K562 (cell line): ENCODE results near the gene LRRC3C. TPM values are rescaled to one million over a fixed set of nuclear protein-coding genes. Genes with fewer than 3 reads are reported as not detected.
A peak's percentile ranks its signal among the peaks of the same experiment; 100 is the strongest.

Source experiments
- ASH1L ChIP-seq: fragments of 450-650 bp; IDR thresholded peaks from 2 replicates; pipeline ENCODE4 v1.6.1; 2018; ENCODE audit warnings: borderline replicate concordance, mild to moderate bottlenecking, low read depth; ENCODE audit not compliant: partially characterized antibody
- BHLHE40 ChIP-seq: IDR thresholded peaks from 2 replicates; pipeline ENCODE4 v1.6.1; 2011; ENCODE audit warnings: low read length, improper control_type of control experiment
- BMI1 ChIP-seq: fragments of 150-350 bp; IDR thresholded peaks from 2 replicates; pipeline ENCODE4 v1.6.1; 2014; ENCODE audit warnings: low read length
- CSDE1 ChIP-seq, 2 experiments: fragments of 450-650 bp; IDR thresholded peaks; 2 replicates each; pipeline ENCODE4 v1.6.1; 2016; ENCODE audit warnings: mild to moderate bottlenecking in 1 of 2
- CXXC5 ChIP-seq: fragments of 250-450 bp; sonication (Bioruptor Pico); IDR thresholded peaks from 2 replicates; pipeline ENCODE4 v1.8.0; 2022; ENCODE audit warnings: inconsistent platforms, mild to moderate bottlenecking, moderate library complexity
- EGR1 ChIP-seq: fragments of 450-650 bp; conservative IDR thresholded peaks from 2 replicates; pipeline ENCODE4 v1.6.1; 2017; ENCODE audit warnings: mild to moderate bottlenecking
- HLTF ChIP-seq: fragments of 450-650 bp; IDR thresholded peaks from 2 replicates; pipeline ENCODE4 v1.6.1; 2016
- HOMEZ ChIP-seq: fragments of 250-450 bp; sonication (Bioruptor Pico); IDR thresholded peaks from 2 replicates; pipeline ENCODE4 v1.4.0; 2020; ENCODE audit warnings: mild to moderate bottlenecking, moderate library complexity
- IFI16 ChIP-seq: fragments of 250-450 bp; sonication (Bioruptor Pico); IDR thresholded peaks from 2 replicates; pipeline ENCODE4 v2.1.2; 2022; ENCODE audit warnings: mild to moderate bottlenecking, inconsistent platforms
- KLF16 ChIP-seq: IDR thresholded peaks from 2 replicates; pipeline ENCODE4 v1.6.1; 2016; ENCODE audit warnings: antibody characterized with exemption
- NEUROD1 ChIP-seq: fragments of 150-350 bp; IDR thresholded peaks from 2 replicates; pipeline ENCODE4 v1.6.1; 2014; ENCODE audit warnings: borderline replicate concordance, low read length, low read depth; ENCODE audit not compliant: partially characterized antibody
- PREB ChIP-seq: sonication (generic); formaldehyde crosslinking; IDR thresholded peaks from 2 replicates; pipeline ENCODE4 v1.8.1; 2023; ENCODE audit warnings: mild to moderate bottlenecking, missing genetic modification reagents
- SMARCA4 ChIP-seq: fragments of 450-650 bp; IDR thresholded peaks from 2 replicates; pipeline ENCODE4 v1.6.1; 2016
- SMC3 ChIP-seq: conservative IDR thresholded peaks from 2 replicates; pipeline ENCODE4 v1.6.1; 2011; ENCODE audit warnings: low read depth, low read length, improper control_type of control experiment; ENCODE audit not compliant: insufficient read depth
- ZNF175 ChIP-seq: fragments of 200-800 bp; sonication (Bioruptor generic); IDR thresholded peaks from 2 replicates; pipeline ENCODE4 v1.6.1; 2016; ENCODE audit warnings: low read depth, mild to moderate bottlenecking, missing genetic modification characterization, missing compliant biosample characterization
- ZNF407 ChIP-seq: fragments of 450-650 bp; IDR thresholded peaks from 2 replicates; pipeline ENCODE4 v1.6.1; 2016; ENCODE audit warnings: low read depth
- ZNF408 ChIP-seq: fragments of 250-450 bp; sonication (Bioruptor Pico); IDR thresholded peaks from 2 replicates; pipeline ENCODE4 v1.4.0; 2020; ENCODE audit warnings: low read depth, mild to moderate bottlenecking, moderate library complexity
- ZNF561 ChIP-seq: fragments of 450-650 bp; formaldehyde crosslinking; conservative IDR thresholded peaks from 2 replicates; pipeline ENCODE4 v1.4.0; 2020; ENCODE audit warnings: mild to moderate bottlenecking, moderate library complexity
- ZNF764 ChIP-seq: fragments of 250-450 bp; sonication (Bioruptor Pico); IDR thresholded peaks from 2 replicates; pipeline ENCODE4 v1.4.0; 2020; ENCODE audit warnings: low read depth, mild to moderate bottlenecking, moderate library complexity
- polyA plus RNA-seq, 8 experiments: library from polyadenylated mRNA; depleted of rRNA in 4 of 8; stranded (reverse) in 5 of 8; unstranded in 3 of 8; fragments of >200 nt; fragmentation: Nextera tagmentation in 2 of 8; fragmentation: Illumina TruSeq in 1 of 8; extraction: Ambion mirVana in 2 of 8; extraction: Trizol in 1 of 8; gene quantifications; 2 replicates each; pipeline versions ENCODE4 v1.2.1 to v1.2.3, GENCODE V29; 2011 to 2014; ENCODE audit warnings: inconsistent platforms in 1 of 8, missing spikeins in 1 of 8
- total RNA-seq, 7 experiments: library from RNA; depleted of rRNA in 6 of 7; stranded (reverse); fragments of >200 nt in 6 of 7; fragmentation: Illumina TruSeq in 2 of 7; extraction: Trizol in 2 of 7; gene quantifications; 2 replicates each; pipeline versions ENCODE4 v1.2.1 to v1.2.3, GENCODE V29; 2011 to 2021; ENCODE audit warnings: low replicate concordance in 1 of 7

The LRRC3C gene
- total and polyA plus RNA-seq, 9 of the 15 experiments (the other 6 are each of a cell fraction or from before 2014, with no cell fraction given): not detected

GRCh38 chr17:39927101-39927928, at the start of gene LRRC3C, which contains the start of gene ORMDL3 (continued):
- no peak for TF ChIP-seq ZNF407
- no peak for TF ChIP-seq SMC3
- peak; percentile 93 for TF ChIP-seq CXXC5
- no peak for TF ChIP-seq SMARCA4
- no peak for TF ChIP-seq HLTF
- TF ChIP-seq ZNF561: no peak
- no peak for TF ChIP-seq ZNF408 (CRISPR knock-in tag)
- TF ChIP-seq ZNF175 (CRISPR knock-in tag): peak; percentile 72; the same call in 1 of the 2 replicates
- TF ChIP-seq CSDE1 (IDR thresholded peaks at IDR 0.05): peak in 1 of 2 experiments; percentile 81; a peak in 2 of 4 replicates
- TF ChIP-seq KLF16: no peak
- no peak for TF ChIP-seq PREB (CRISPR knock-in tag)
- TF ChIP-seq EGR1: no peak; the same call in none of the 2 replicates
- TF ChIP-seq BHLHE40: peak; percentile 7; the same call in 1 of the 2 replicates
- TF ChIP-seq ZNF764 (CRISPR knock-in tag): no peak
- no peak for TF ChIP-seq HOMEZ (CRISPR knock-in tag)
- no peak for TF ChIP-seq IFI16
- TF ChIP-seq BMI1: no peak
- TF ChIP-seq ASH1L: no peak
- TF ChIP-seq NEUROD1: no peak
